Psoas muscle (tissue), 8 donors: Measurements from ENCODE around the gene TUBG2. TPM values are rescaled to one million over a fixed set of nuclear protein-coding genes. Genes with fewer than 3 reads are reported as not detected.

Experiments
- ATAC-seq, 4 donors: fragments of 200-7000 bp; cut with Tn5 transposase; one replicate each; pipeline ENCODE4 v1.9.1; 2020; ENCODE audit warnings: moderate library complexity in 3 of 4, mild to moderate bottlenecking in 2 of 4
- DNase-seq, 2 donors: peaks; one replicate each; pipeline ENCODE4 v3.0.0-alpha.2; 2020
- H3K27ac ChIP-seq: fragments of 200-600 bp; one replicate; pipeline ENCODE4 v1.8.0; 2022
- H3K27me3 ChIP-seq, 3 donors: fragments of 200-600 bp in 1 of 3; one replicate each; pipeline versions ENCODE4 v1.6.1 to v1.8.0; 2013 to 2022; ENCODE audit warnings: low read length in 2 of 3, mild to moderate bottlenecking in 2 of 3, moderate library complexity in 1 of 3; ENCODE audit not compliant: insufficient read depth in 3 of 3
- H3K36me3 ChIP-seq, 2 donors: fragments of 200-600 bp in 1 of 2; one replicate each; pipeline versions ENCODE4 v1.6.1 to v1.8.0; 2013 to 2022; ENCODE audit warnings: low read depth in 1 of 2, mild to moderate bottlenecking in 1 of 2, moderate library complexity in 1 of 2; ENCODE audit not compliant: insufficient read depth in 1 of 2
- H3K4me1 ChIP-seq: fragments of 200-600 bp; one replicate; pipeline ENCODE4 v1.8.0; 2022
- H3K4me3 ChIP-seq: fragments of 200-600 bp; one replicate; pipeline ENCODE4 v1.8.0; 2022; ENCODE audit warnings: mild to moderate bottlenecking
- H3K9me3 ChIP-seq: fragments of 200-600 bp; one replicate; pipeline ENCODE4 v1.8.0; 2022
- CTCF ChIP-seq: fragments of 200-600 bp; IDR thresholded peaks from one replicate; pipeline ENCODE4 v1.8.0; 2022; ENCODE audit warnings: antibody characterized with exemption
- WGBS, 3 donors: extraction: QIAGEN DNeasy Blood & Tissue Kit; methylation state at CpG; one replicate each; pipeline versions ENCODE4 v1.1.6 to v1.1.7; 2013; 5-methylcytosine and 5-hydroxymethylcytosine counted together
- intact Hi-C, 2 donors: fragments of 100-400 bp; cut with DNase I; formaldehyde crosslinking; loops; one replicate each; pipeline versions ENCODE4 v1.11.0 to v1.14.2; 2022
- polyA plus RNA-seq, 3 donors: library from polyadenylated mRNA; stranded (reverse); fragments of 200-250 nt; gene quantifications; one replicate each; pipeline ENCODE4 v1.2.3, GENCODE V29; 2013
- total RNA-seq, 4 donors: library from RNA; stranded (reverse); fragmentation: NEBNext Ultra II Directional in 2 of 4; extraction: Animal tissue kit (Norgen Biotek cat#: 25700) in 2 of 4; gene quantifications; one replicate each; pipeline versions ENCODE4 v1.2.1 to v1.2.4, GENCODE V29; 2021 to 2023
- donor health status: healthy with polysubstance abuse.
- donor health status: DM: no; HTN: no; CAD: no; lungs with moderate emphysema.
- donor health status: Bipolar disorder and iron deficiency.
- donor health status: healthy.
- donor health status: DM: yes; HTN: yes; CAD: no.
- donor health status: DM: no; HTN: no; CAD: no.
- donor health status: DM: no; HTN: no; CAD: no.
- donor health status: DM: yes; HTN: yes; CAD: no.

TUBG2 gene
- total and polyA plus RNA-seq, 7 donors = 2.7 to 11.9 (median 4.9) TPM

- H3K36me3 ChIP-seq = no peaks in the 10 kb centered on the region
These were observed 19.5 kb upstream of the TUBG2 start for GRCh38 chr17:42639525-42640113.

GRCh38 chr17:42640121-42640520 is 19.0 kb upstream of the TUBG2 start:
- WGBS, 3 donors = 87 to 92% (median 88%) methylated on average over 4 of the region's 4 CpGs
- no peaks in the 10 kb centered on the region for H3K36me3 ChIP-seq
- ATAC-seq (no peak), DNase-seq (no peak)
- TF ChIP-seq CTCF = no peak
- no peaks in the 10 kb centered on the region for H3K9me3 ChIP-seq
- no peaks in the 10 kb centered on the region for H3K27me3 ChIP-seq
- intact Hi-C loops = no loop called here
- H3K27ac ChIP-seq = no peak overlapping the region
- no peaks in the 10 kb centered on the region for H3K4me1 ChIP-seq
- no peak overlapping the region for H3K4me3 ChIP-seq

More at GRCh38 chr17:42639525-42640113, 19.5 kb upstream of the TUBG2 start:
- Histone ChIP-seq H3K4me1 (no peaks in the 10 kb centered on the region), H3K4me3 (no peak overlapping the region), H3K27me3 (no peaks in the 10 kb centered on the region), H3K27ac (no peak overlapping the region), H3K9me3 (no peaks in the 10 kb centered on the region)
- DNase-seq (no peak), ATAC-seq (no peak)
- TF ChIP-seq CTCF = no peak
- WGBS, 3 donors = 75 to 82% (median 79%) methylated on average over 6 of the region's 7 CpGs
- intact Hi-C loops = no loop called here

- no peak for DNase-seq
- 36 to 47% (median 46%) methylated on average over 2 of the region's 2 CpGs for WGBS, 3 donors
These were observed 16.7 kb upstream of the TUBG2 start for GRCh38 chr17:42642336-42642735.

GRCh38 chr17:42647778-42648177 is 11.3 kb upstream of the TUBG2 start:
- DNase-seq (no peak), ATAC-seq (no peak)
- Histone ChIP-seq H3K27ac (no peak overlapping the region), H3K9me3 (no peaks in the 10 kb centered on the region), H3K27me3 (no peaks in the 10 kb centered on the region), H3K4me1 (no peaks in the 10 kb centered on the region), H3K36me3 (no peaks in the 10 kb centered on the region), H3K4me3 (no peak overlapping the region)
- WGBS, 3 donors = 85 to 86% (median 85%) methylated on average over 5 of the region's 5 CpGs
- no peak for TF ChIP-seq CTCF
- intact Hi-C loops = no loop called here

More at GRCh38 chr17:42642336-42642735, 16.7 kb upstream of the TUBG2 start:
- Histone ChIP-seq H3K27ac (no peak overlapping the region), H3K4me1 (no peaks in the 10 kb centered on the region), H3K4me3 (no peak overlapping the region), H3K36me3 (no peaks in the 10 kb centered on the region), H3K9me3 (no peaks in the 10 kb centered on the region), H3K27me3 (no peaks in the 10 kb centered on the region)
- TF ChIP-seq CTCF = no peak
- ATAC-seq = no peak
- intact Hi-C loops = no loop called here

GRCh38 chr17:42651392-42651791 is 7.7 kb upstream of the TUBG2 start:
- no peaks in the 10 kb centered on the region for H3K9me3 ChIP-seq
- H3K4me1 ChIP-seq = peaks cover 3% of the 10 kb centered on the region
- no peak for TF ChIP-seq CTCF
- no peak for ATAC-seq
- H3K36me3 ChIP-seq = no peaks in the 10 kb centered on the region
- intact Hi-C loops = no loop called here
- no peak overlapping the region for H3K27ac ChIP-seq
- no peaks in the 10 kb centered on the region for H3K27me3 ChIP-seq
- WGBS, 3 donors = 72 to 86% (median 82%) methylated on average over 4 of the region's 4 CpGs
- no peak overlapping the region for H3K4me3 ChIP-seq
- DNase-seq = no peak
